MM.1S (cell line): Measurements from ENCODE around the gene GNAI3.

Experiments
- DNase-seq: peaks from one replicate; pipeline ENCODE4 v3.0.0-alpha.2; 2015
- H2AFZ ChIP-seq: fragments of 300-600 bp; sonication (generic); 2 replicates; pipeline ENCODE4 v1.6.0; 2016; ENCODE audit warnings: antibody characterized with exemption, low read length
- H3F3A ChIP-seq: fragments of 300-600 bp; sonication (generic); 2 replicates; pipeline ENCODE4 v1.6.1; 2016; ENCODE audit warnings: mild to moderate bottlenecking, antibody characterized with exemption, low read length, moderate library complexity, mixed read lengths; ENCODE audit not compliant: insufficient read depth
- H3K27ac ChIP-seq: fragments of 300-600 bp; sonication (generic); 2 replicates; pipeline ENCODE4 v1.5.1; 2016; ENCODE audit warnings: mild to moderate bottlenecking, low read length
- H3K27me3 ChIP-seq: fragments of 300-600 bp; sonication (generic); replicated peaks from 2 replicates; pipeline ENCODE4 v1.6.0; 2016; ENCODE audit warnings: low read length; ENCODE audit not compliant: insufficient read depth
- H3K36me3 ChIP-seq: fragments of 300-600 bp; sonication (generic); replicated peaks from 2 replicates; pipeline ENCODE4 v1.6.1; 2016; ENCODE audit warnings: mild to moderate bottlenecking, low read length, mixed read lengths; ENCODE audit not compliant: insufficient read depth
- H3K4me1 ChIP-seq: fragments of 300-600 bp; sonication (generic); 2 replicates; pipeline ENCODE4 v1.6.1; 2016; ENCODE audit warnings: low read length, mixed read lengths
- H3K4me2 ChIP-seq: fragments of 300-600 bp; sonication (generic); 2 replicates; pipeline ENCODE4 v1.6.0; 2016; ENCODE audit warnings: low read depth, low read length
- H3K4me3 ChIP-seq: fragments of 300-600 bp; sonication (generic); 2 replicates; pipeline ENCODE4 v1.5.1; 2016; ENCODE audit warnings: low read length, mixed read lengths
- H3K79me2 ChIP-seq: fragments of 300-600 bp; sonication (generic); 2 replicates; pipeline ENCODE4 v1.6.1; 2016; ENCODE audit warnings: mixed run types, low read length, mixed read lengths
- H3K9ac ChIP-seq: fragments of 300-600 bp; sonication (generic); 2 replicates; pipeline ENCODE4 v1.6.1; 2016; ENCODE audit warnings: low read length, mixed read lengths
- H3K9me2 ChIP-seq: fragments of 300-600 bp; sonication (generic); replicated peaks from 2 replicates; pipeline ENCODE4 v1.6.1; 2016; ENCODE audit warnings: mild to moderate bottlenecking, low read length, mixed read lengths; ENCODE audit not compliant: insufficient read depth
- H3K9me3 ChIP-seq: fragments of 300-600 bp; sonication (generic); replicated peaks from 2 replicates; pipeline ENCODE4 v1.6.1; 2016; ENCODE audit warnings: mild to moderate bottlenecking, low read length, mixed read lengths; ENCODE audit not compliant: insufficient read depth
- H4K20me1 ChIP-seq: fragments of 300-600 bp; sonication (generic); 2 replicates; pipeline ENCODE4 v1.6.1; 2016; ENCODE audit warnings: mild to moderate bottlenecking, low read length, moderate library complexity, mixed read lengths; ENCODE audit not compliant: insufficient read depth
- CTCF ChIP-seq: fragments of 300-600 bp; sonication (generic); IDR thresholded peaks from 2 replicates; pipeline ENCODE4 v1.5.1; 2016; ENCODE audit warnings: antibody characterized with exemption, low read length, mixed read lengths
- EZH2 ChIP-seq: fragments of 300-600 bp; sonication (generic); optimal IDR thresholded peaks from 2 replicates; pipeline ENCODE3; 2017; ENCODE audit warnings: low read depth, mild to moderate bottlenecking, antibody characterized with exemption, low read length, mixed read lengths
- EZH2phosphoT487 ChIP-seq: fragments of 300-600 bp; sonication (generic); IDR thresholded peaks from 2 replicates; pipeline ENCODE4 v1.6.1; 2018; ENCODE audit warnings: antibody characterized with exemption, low read length

The GNAI3 gene

GRCh38 chr1:109559995-109560394 is 11.6 kb downstream of the GNAI3 start:
- H3K79me2 ChIP-seq, result peaks cover 99% of the 10 kb centered on the region

GRCh38 chr1:109564194-109564878 is 15.9 kb downstream of the GNAI3 start:
- Histone ChIP-seq H3F3A (no peaks in the 10 kb centered on the region), H3K36me3 (no peaks in the 10 kb centered on the region), H3K9me3 (no peaks in the 10 kb centered on the region), H2AFZ (no peak overlapping the region), H3K79me2 (peaks cover 100% of the 10 kb centered on the region), H3K27me3 (no peaks in the 10 kb centered on the region), H4K20me1 (0 out of 2 replicates have a peak, but pooled peaks cover 3% of the 10 kb centered on the region), H3K27ac (no peak overlapping the region), H3K9me2 (no peaks in the 10 kb centered on the region), H3K9ac (no peak overlapping the region), H3K4me1 (peaks cover 16% of the 10 kb centered on the region), H3K4me2 (no peak overlapping the region), H3K4me3 (no peak overlapping the region)
- TF ChIP-seq EZH2phosphoT487 (no peak), EZH2 (no peak), CTCF (no peak)
- DNase-seq, result no peak

More at GRCh38 chr1:109559995-109560394, 11.6 kb downstream of the GNAI3 start:
- Histone ChIP-seq H3K9ac (no peak overlapping the region), H2AFZ (no peak overlapping the region), H3K27me3 (no peaks in the 10 kb centered on the region), H3K4me2 (no peak overlapping the region), H3K4me1 (peaks cover 9% of the 10 kb centered on the region; the same call in 1 of the 2 replicates), H3K4me3 (no peak overlapping the region), H3K27ac (no peak overlapping the region), H4K20me1 (0 out of 2 replicates have a peak, but pooled peaks cover 3% of the 10 kb centered on the region), H3K9me3 (no peaks in the 10 kb centered on the region), H3F3A (no peaks in the 10 kb centered on the region), H3K9me2 (no peaks in the 10 kb centered on the region), H3K36me3 (no peaks in the 10 kb centered on the region)
- no peak for TF ChIP-seq CTCF
- no peak for TF ChIP-seq EZH2phosphoT487
- no peak for TF ChIP-seq EZH2
- no peak for DNase-seq

GRCh38 chr1:109565241-109565640 is 16.8 kb downstream of the GNAI3 start:
- Histone ChIP-seq H3K4me1 (peaks cover 16% of the 10 kb centered on the region), H3K27me3 (no peaks in the 10 kb centered on the region)

More at GRCh38 chr1:109565241-109565640, 16.8 kb downstream of the GNAI3 start:
- Histone ChIP-seq H3K27ac (no peak overlapping the region), H3K36me3 (no peaks in the 10 kb centered on the region), H2AFZ (no peak overlapping the region), H3F3A (no peaks in the 10 kb centered on the region), H4K20me1 (0 out of 2 replicates have a peak, but pooled peaks cover 3% of the 10 kb centered on the region), H3K4me2 (peak overlapping the region; percentile 39; the same call in 1 of the 2 replicates), H3K79me2 (peaks cover 100% of the 10 kb centered on the region), H3K9ac (no peak overlapping the region), H3K9me3 (no peaks in the 10 kb centered on the region), H3K9me2 (no peaks in the 10 kb centered on the region), H3K4me3 (no peak overlapping the region)
- DNase-seq, result no peak
- TF ChIP-seq CTCF, result no peak
- TF ChIP-seq EZH2phosphoT487, result no peak
